ENCODE results near the gene IL6ST.

DNA sequence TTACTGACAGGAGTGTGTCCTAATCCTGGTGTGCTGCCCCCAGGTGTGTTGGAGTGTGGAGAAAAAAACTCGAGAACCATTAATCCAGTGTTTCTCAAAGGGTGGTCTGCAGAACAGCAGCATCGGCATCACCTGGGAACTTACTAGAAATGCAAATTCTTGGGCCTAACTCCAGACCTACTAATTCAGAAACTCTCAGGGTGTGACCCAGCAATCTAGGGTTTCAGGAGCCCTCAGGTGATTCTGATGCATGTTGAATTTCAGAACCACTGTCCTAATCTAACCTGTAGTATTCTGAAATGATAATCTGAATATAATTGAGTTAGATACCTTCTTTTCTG, 30.0 kb upstream of the IL6ST start:
- no peak for TF ChIP-seq EZH2phosphoT487 (IDR thresholded peaks at IDR 0.05; ENCODE audit: borderline replicate concordance, low read length)
- TF ChIP-seq, protein P1, sequence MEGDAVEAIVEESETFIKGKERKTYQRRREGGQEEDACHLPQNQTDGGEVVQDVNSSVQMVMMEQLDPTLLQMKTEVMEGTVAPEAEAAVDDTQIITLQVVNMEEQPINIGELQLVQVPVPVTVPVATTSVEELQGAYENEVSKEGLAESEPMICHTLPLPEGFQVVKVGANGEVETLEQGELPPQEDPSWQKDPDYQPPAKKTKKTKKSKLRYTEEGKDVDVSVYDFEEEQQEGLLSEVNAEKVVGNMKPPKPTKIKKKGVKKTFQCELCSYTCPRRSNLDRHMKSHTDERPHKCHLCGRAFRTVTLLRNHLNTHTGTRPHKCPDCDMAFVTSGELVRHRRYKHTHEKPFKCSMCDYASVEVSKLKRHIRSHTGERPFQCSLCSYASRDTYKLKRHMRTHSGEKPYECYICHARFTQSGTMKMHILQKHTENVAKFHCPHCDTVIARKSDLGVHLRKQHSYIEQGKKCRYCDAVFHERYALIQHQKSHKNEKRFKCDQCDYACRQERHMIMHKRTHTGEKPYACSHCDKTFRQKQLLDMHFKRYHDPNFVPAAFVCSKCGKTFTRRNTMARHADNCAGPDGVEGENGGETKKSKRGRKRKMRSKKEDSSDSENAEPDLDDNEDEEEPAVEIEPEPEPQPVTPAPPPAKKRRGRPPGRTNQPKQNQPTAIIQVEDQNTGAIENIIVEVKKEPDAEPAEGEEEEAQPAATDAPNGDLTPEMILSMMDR (IDR thresholded peaks at IDR 0.05; ENCODE audit: low read depth, low read length, poor library complexity, severe bottlenecking), result no peak

Measured in DOHH2 (cell line).